Measurements from ENCODE around the gene CRK.
"Not testable (repeated sequence)": the region's sequence is repeated elsewhere in the genome, so short reads cannot be mapped to it uniquely, and the experiment has no call there.

Gene CRK

GRCh38 chr17:1467898-1468492, 12.0 kb upstream of the CRK start:
- DNase-seq (ENCODE audit: low read depth) = no peak

- DNase-seq (ENCODE audit: low read depth) = no peak
Observed at GRCh38 chr17:1467258-1467657, 11.2 kb upstream of the CRK start.

- DNase-seq (ENCODE audit: low read depth) = no peak
Observed at GRCh38 chr17:1464186-1464585, 8.2 kb upstream of the CRK start.

GRCh38 chr17:1462164-1463112, 6.4 kb upstream of the CRK start:
- no peak for DNase-seq (ENCODE audit: low read depth)

- no peak for DNase-seq (ENCODE audit: low read depth)
Observed at GRCh38 chr17:1461198-1461944, 5.3 kb upstream of the CRK start.

- DNase-seq (ENCODE audit: low read depth) = no peak
Observed at GRCh38 chr17:1460233-1460632, 4.2 kb upstream of the CRK start.

- DNase-seq (ENCODE audit: low read depth) = no peak
Observed at GRCh38 chr17:1455291-1455796, 688 bp downstream of the CRK start.

GRCh38 chr17:1454541-1454940, 1.5 kb downstream of the CRK start:
- DNase-seq (ENCODE audit: low read depth) = no peak

- DNase-seq (ENCODE audit: low read depth) = not testable (repeated sequence)
Observed at GRCh38 chr17:1453694-1454093, 2.3 kb downstream of the CRK start.

- DNase-seq (ENCODE audit: low read depth) = no peak
Observed at GRCh38 chr17:1452836-1453235, 3.2 kb downstream of the CRK start.

- DNase-seq (ENCODE audit: low read depth) = not testable (repeated sequence)
Observed at GRCh38 chr17:1450261-1450660, 5.8 kb downstream of the CRK start.

- no peak for DNase-seq (ENCODE audit: low read depth)
Observed at GRCh38 chr17:1449412-1449967, 6.5 kb downstream of the CRK start.

GRCh38 chr17:1447052-1447451, 9.0 kb downstream of the CRK start:
- no peak for DNase-seq (ENCODE audit: low read depth)

- DNase-seq (ENCODE audit: low read depth) = no peak
Observed at GRCh38 chr17:1446201-1446600, 9.8 kb downstream of the CRK start.

- not testable (repeated sequence) for DNase-seq (ENCODE audit: low read depth)
Observed at GRCh38 chr17:1445695-1446094, 10.3 kb downstream of the CRK start.

GRCh38 chr17:1442721-1443120, 13.3 kb downstream of the CRK start:
- not testable (repeated sequence) for DNase-seq (ENCODE audit: low read depth)

- no peak for DNase-seq (ENCODE audit: low read depth)
Observed at GRCh38 chr17:1442187-1442586, 13.8 kb downstream of the CRK start.

GRCh38 chr17:1440921-1441320, 15.1 kb downstream of the CRK start:
- no peak for DNase-seq (ENCODE audit: low read depth)

- peak; percentile 40 for DNase-seq (ENCODE audit: low read depth)
Observed at GRCh38 chr17:1438593-1439083, 17.4 kb downstream of the CRK start.

GRCh38 chr17:1435326-1435725, 20.7 kb downstream of the CRK start:
- no peak for DNase-seq (ENCODE audit: low read depth)

- DNase-seq (ENCODE audit: low read depth) = no peak
Observed at GRCh38 chr17:1434150-1434549, 21.9 kb downstream of the CRK start.

- DNase-seq (ENCODE audit: low read depth) = no peak
Observed at GRCh38 chr17:1431631-1432104, 24.4 kb downstream of the CRK start.

Measured in non-pigmented ciliary epithelial cell (primary cell).